H1 (cell line): Measurements from ENCODE around the gene CRHR1. TPM values are rescaled to one million over a fixed set of nuclear protein-coding genes. Genes with fewer than 3 reads are reported as not detected.
A peak's percentile ranks its signal among the peaks of the same experiment; 100 is the strongest.

Source experiments
- CTCF ChIA-PET: fragments of 300-600 bp; sonication (Branson Sonifier 250); formaldehyde crosslinking; loops from one replicate; lab custom pipeline; 2021; ENCODE audit not compliant: partially characterized antibody; lab: Charles Lee
- POLR2A ChIA-PET: fragments of 300-600 bp; sonication (Branson Sonifier 250); formaldehyde crosslinking; loops from one replicate; lab custom pipeline; 2021; ENCODE audit warnings: inconsistent platforms; ENCODE audit not compliant: partially characterized antibody; lab: Charles Lee
- DNase-seq, 2 experiments: peaks; one replicate each; pipeline versions ENCODE4 v3.0.0 to v3.0.0-alpha.2; 2010 to 2022; ENCODE audit warnings: low spot score in 2 of 2, low read depth in 1 of 2, mixed read lengths in 1 of 2
- FAIRE-seq: peaks from 2 replicates; lab custom pipeline; 2011; peaks lifted over from hg19 to GRCh38; lab: Jason Lieb, UNC
- H2AFZ ChIP-seq: 2 replicates; pipeline ENCODE4 v1.8.1; 2012; ENCODE audit warnings: low read length, inconsistent platforms
- H2AK5ac ChIP-seq: 2 replicates; pipeline ENCODE4 v1.6.1; 2013; ENCODE audit warnings: low read depth, low read length
- H2BK120ac ChIP-seq: replicated peaks from 2 replicates; pipeline ENCODE3; 2013; ENCODE audit warnings: low read depth, low read length, inconsistent platforms
- H2BK12ac ChIP-seq: 2 replicates; pipeline ENCODE4 v1.6.1; 2013; ENCODE audit warnings: low read depth, low read length
- H2BK15ac ChIP-seq: 2 replicates; pipeline ENCODE4 v1.6.1; 2013; ENCODE audit warnings: low read length
- H2BK20ac ChIP-seq: 2 replicates; pipeline ENCODE4 v1.6.1; 2013; ENCODE audit warnings: low read length
- H2BK5ac ChIP-seq: 2 replicates; pipeline ENCODE4 v1.6.1; 2013; ENCODE audit warnings: low read depth, low read length
- H3K14ac ChIP-seq: 2 replicates; pipeline ENCODE4 v1.6.1; 2013; ENCODE audit warnings: inconsistent platforms; ENCODE audit not compliant: insufficient read length
- H3K18ac ChIP-seq: 2 replicates; pipeline ENCODE4 v1.6.1; 2013; ENCODE audit warnings: low read length; ENCODE audit errors: extremely low read depth
- H3K23ac ChIP-seq: 2 replicates; pipeline ENCODE4 v1.6.1; 2013; ENCODE audit warnings: inconsistent platforms; ENCODE audit not compliant: insufficient read length
- H3K23me2 ChIP-seq: 2 replicates; pipeline ENCODE4 v1.6.1; 2013; ENCODE audit warnings: low read depth, low read length
- H3K27ac ChIP-seq: 2 replicates; pipeline ENCODE4 v1.6.1; 2011; ENCODE audit warnings: low read depth, low read length, inconsistent platforms
- H3K27me3 ChIP-seq, 4 experiments: replicated peaks in 1 of 4; 1 replicate in 1 of 4; 2 replicates in 3 of 4; pipeline versions ENCODE4 v1.6.1 to v1.8.1; 2011 to 2013; ENCODE audit warnings: low read length in 3 of 4, mild to moderate bottlenecking in 3 of 4, inconsistent platforms in 2 of 4, mixed read lengths in 2 of 4, moderate library complexity in 1 of 4; ENCODE audit not compliant: control insufficient read depth in 3 of 4, insufficient read depth in 3 of 4; ENCODE audit errors: extremely low read depth in 1 of 4
- H3K36me3 ChIP-seq, 4 experiments: 2 replicates each; pipeline versions ENCODE4 v1.6.1 to v1.8.1; 2011 to 2013; ENCODE audit warnings: mild to moderate bottlenecking in 4 of 4, low read length in 3 of 4, moderate library complexity in 2 of 4, control low read depth in 1 of 4, inconsistent platforms in 1 of 4; ENCODE audit not compliant: insufficient read depth in 4 of 4, control insufficient read depth in 2 of 4
- H3K4ac ChIP-seq: replicated peaks from 2 replicates; pipeline ENCODE3; 2013; ENCODE audit warnings: low read length, low read depth, mixed read lengths, inconsistent platforms; ENCODE audit not compliant: insufficient read length
- H3K4me1 ChIP-seq, 4 experiments: replicated peaks in 1 of 4; 1 replicate in 1 of 4; 2 replicates in 3 of 4; pipeline versions ENCODE4 v1.6.1 to v1.8.1; 2011 to 2013; ENCODE audit warnings: low read length in 3 of 4, inconsistent platforms in 2 of 4, mixed read lengths in 1 of 4; ENCODE audit not compliant: insufficient read depth in 4 of 4, control insufficient read depth in 3 of 4
- H3K4me2 ChIP-seq, 2 experiments: 2 replicates each; pipeline versions ENCODE4 v1.6.1 to v1.8.1; 2011 to 2013; ENCODE audit warnings: low read depth in 2 of 2, low read length in 2 of 2, control low read depth in 1 of 2, inconsistent platforms in 1 of 2, mild to moderate bottlenecking in 1 of 2; ENCODE audit not compliant: insufficient read depth in 1 of 2
- H3K4me3 ChIP-seq, 4 experiments: fragments of 200-600, 300-600 bp in 1 of 4; sonication (generic), shearing (Covaris generic), sonication (Bioruptor Twin) in 1 of 4; 2 replicates each; pipeline versions ENCODE4 v1.5.1 to v1.8.1; 2011 to 2016; ENCODE audit warnings: low read length in 4 of 4, low read depth in 3 of 4, control low read depth in 2 of 4, inconsistent platforms in 2 of 4, mild to moderate bottlenecking in 2 of 4, mixed read lengths in 1 of 4, moderate library complexity in 1 of 4; ENCODE audit not compliant: insufficient read depth in 2 of 4; ENCODE audit errors: extremely low read depth in 1 of 4
- H3K56ac ChIP-seq: replicated peaks from 2 replicates; pipeline ENCODE3; 2013; ENCODE audit warnings: low read depth, mild to moderate bottlenecking, mixed read lengths, low read length, inconsistent platforms; ENCODE audit not compliant: insufficient read length
- H3K79me1 ChIP-seq: 2 replicates; pipeline ENCODE4 v1.6.1; 2013; ENCODE audit warnings: low read depth, low read length, control low read depth
- H3K79me2 ChIP-seq, 2 experiments: 2 replicates each; pipeline versions ENCODE4 v1.6.1 to v1.8.1; 2012 to 2013; ENCODE audit warnings: low read length in 2 of 2, mild to moderate bottlenecking in 2 of 2, inconsistent platforms in 1 of 2; ENCODE audit not compliant: insufficient read depth in 2 of 2, control insufficient read depth in 1 of 2
- H3K9ac ChIP-seq, 4 experiments: replicated peaks in 1 of 4; 1 replicate in 1 of 4; 2 replicates in 3 of 4; pipeline versions ENCODE4 v1.6.1 to v1.8.1; 2011 to 2013; ENCODE audit warnings: low read depth in 3 of 4, low read length in 3 of 4, control low read depth in 2 of 4, mild to moderate bottlenecking in 2 of 4, moderate library complexity in 2 of 4, inconsistent platforms in 1 of 4; ENCODE audit errors: extremely low read depth in 1 of 4
- H3K9me3 ChIP-seq, 2 experiments: 2 replicates each; pipeline versions ENCODE4 v1.6.1 to v1.8.1; 2012 to 2013; ENCODE audit warnings: mild to moderate bottlenecking in 2 of 2, moderate library complexity in 2 of 2, control low read depth in 1 of 2, inconsistent platforms in 1 of 2, low read depth in 1 of 2, low read length in 1 of 2, mixed read lengths in 1 of 2; ENCODE audit not compliant: insufficient read depth in 2 of 2
- H4K20me1 ChIP-seq, 2 experiments: replicated peaks in 1 of 2; 2 replicates each; pipeline versions ENCODE3 to v1.8.1; 2011 to 2013; ENCODE audit warnings: inconsistent platforms in 2 of 2, low read length in 2 of 2, mild to moderate bottlenecking in 1 of 2; ENCODE audit not compliant: insufficient read depth in 2 of 2, control insufficient read depth in 1 of 2
- H4K5ac ChIP-seq: 2 replicates; pipeline ENCODE4 v1.6.1; 2013; ENCODE audit warnings: low read length, low read depth, mixed read lengths, inconsistent platforms; ENCODE audit not compliant: insufficient read length
- H4K8ac ChIP-seq: 2 replicates; pipeline ENCODE4 v1.8.0; 2013; ENCODE audit warnings: mild to moderate bottlenecking, moderate library complexity, low read length, inconsistent platforms; ENCODE audit not compliant: insufficient read depth; ENCODE audit errors: extremely low read depth
- H4K91ac ChIP-seq: replicated peaks from 2 replicates; pipeline ENCODE3; 2013; ENCODE audit warnings: low read length, mixed read lengths, inconsistent platforms; ENCODE audit not compliant: insufficient read length
- WGBS, 2 experiments: shearing (Covaris generic) in 1 of 2; methylation state at CpG; one replicate each; pipeline versions ENCODE4 v1.1.6 to v1.1.7; 2013 to 2015; ENCODE audit warnings: low lambda C conversion rate in 2 of 2, mixed read lengths in 2 of 2, inconsistent platforms in 1 of 2, low coverage in 1 of 2, missing lambda C conversion rate in 1 of 2; ENCODE audit not compliant: insufficient replicate concordance in 2 of 2, insufficient coverage in 1 of 2, insufficient read length in 1 of 2; ENCODE audit errors: extremely low coverage in 1 of 2, missing lambda C conversion rate in 1 of 2; 5-methylcytosine and 5-hydroxymethylcytosine counted together
- polyA plus RNA-seq, 7 experiments: library from polyadenylated mRNA; depleted of rRNA in 3 of 7; stranded (reverse) in 5 of 7; unstranded in 2 of 7; fragments of >200 nt in 5 of 7; fragments of 200-250 nt in 2 of 7; gene quantifications; 1 replicate in 5 of 7; 2 replicates in 1 of 7; 4 replicates in 1 of 7; pipeline versions ENCODE4 v1.2.1 to v1.2.3, GENCODE V29; 2011 to 2013; ENCODE audit warnings: missing spikeins in 2 of 7, mixed read lengths in 2 of 7
- total RNA-seq: library from RNA; stranded (reverse); fragmentation: NEBNext Ultra II Directional; extraction: Animal tissue kit (Norgen Biotek cat#: 25700); gene quantifications from 2 replicates; pipeline ENCODE4 v1.2.1, GENCODE V29; 2021

Gene CRHR1
- total and polyA plus RNA-seq, 2 of the 8 experiments (the other 6 are each of a cell fraction or from before 2014, with no cell fraction given): 0.56 to 1.7 TPM

- H4K20me1 ChIP-seq: no peaks in the 10 kb centered on the region
- no peak overlapping the region for H2BK20ac ChIP-seq
- H3K4ac ChIP-seq: no peak overlapping the region
- H3K23ac ChIP-seq: no peak overlapping the region
- H3K27ac ChIP-seq: no peak overlapping the region
- H2BK5ac ChIP-seq: no peak overlapping the region
- no peak overlapping the region for H4K8ac ChIP-seq
- no peaks in the 10 kb centered on the region for H3K79me2 ChIP-seq
- no peak overlapping the region for H2BK15ac ChIP-seq
- no peak overlapping the region for H2BK120ac ChIP-seq
- H3K4me3 ChIP-seq: no peak overlapping the region
- WGBS, 2 experiments: 73% methylated on average over 6 of the region's 6 CpGs; no CpG with 5 or more reads in 1 of the 2 experiments
- H2AFZ ChIP-seq: 0 out of 2 replicates have a peak overlapping the region, but pooled peaks have one; percentile 40
- peak overlapping the region in 1 of 2 experiments; percentile 24; a peak in 1 of 4 replicates for H3K4me2 ChIP-seq
- no peak overlapping the region for H3K9ac ChIP-seq
- no peaks in the 10 kb centered on the region for H3K79me1 ChIP-seq
- no peak overlapping the region for H3K18ac ChIP-seq
- H4K91ac ChIP-seq: no peak overlapping the region
- peaks cover 0 to 5% (median 2%) of the 10 kb centered on the region in 4 experiments; a peak in 1 of 7 replicates for H3K4me1 ChIP-seq
- H3K56ac ChIP-seq: no peak overlapping the region
- DNase-seq (no peak), FAIRE-seq (no peak)
- no peaks in the 10 kb centered on the region for H3K9me3 ChIP-seq
- 0 out of 2 replicates have a peak, but pooled peaks cover 1% of the 10 kb centered on the region for H3K23me2 ChIP-seq
- H2BK12ac ChIP-seq: no peak overlapping the region
- H3K14ac ChIP-seq: no peak overlapping the region
- no peaks in the 10 kb centered on the region; a peak in 2 of 7 replicates for H3K27me3 ChIP-seq
- ChIA-PET CTCF (interaction anchor here (1.1 to 4.3 kb wide), 5 partner anchors 9 to 215 kb away, joined by 3 to 23 read pairs (median 3); no protein-coding TSS in a partner anchor), POLR2A (no interaction called here)
- H4K5ac ChIP-seq: no peak overlapping the region
- H2AK5ac ChIP-seq: no peak overlapping the region
- no peaks in the 10 kb centered on the region; a peak in 1 of 8 replicates for H3K36me3 ChIP-seq
Observed at GRCh38 chr17:45863857-45864654, 79.9 kb downstream of the CRHR1 start.
